IPS-NIHi7 (cell line): ENCODE results near the gene CDKN2B.

Experiments used
- DNase-seq: peaks from one replicate; pipeline ENCODE4 v3.0.0; 2012; ENCODE audit warnings: mixed read lengths; ENCODE audit errors: extremely low spot score

Gene CDKN2B

DNA sequence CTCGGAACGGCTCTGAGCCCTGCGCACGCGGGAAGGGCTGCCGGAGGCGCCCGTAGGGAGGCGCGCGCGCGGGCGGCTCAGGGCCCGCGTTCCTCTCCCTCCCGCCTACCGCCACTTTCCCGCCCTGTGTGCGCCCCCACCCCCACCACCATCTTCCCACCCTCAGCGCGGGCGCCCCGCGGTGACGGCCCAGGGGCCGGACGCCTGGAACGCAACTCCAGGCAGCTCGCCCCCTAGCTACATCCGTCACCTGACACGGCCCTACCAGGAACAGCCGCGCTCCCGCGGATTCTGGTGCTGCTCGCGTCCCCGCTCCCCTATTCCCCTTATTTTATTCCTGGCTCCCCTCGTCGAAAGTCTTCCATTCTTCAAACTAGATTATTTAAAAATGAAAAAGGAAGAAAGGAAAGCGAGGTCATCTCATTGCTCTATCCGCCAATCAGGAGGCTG lies 14.5 kb downstream of the CDKN2B start, which contains the start of gene CDKN2B-AS1:
Gene CDKN2B-AS1, plus strand, starts transcription at position 236 of the 450 bp plus-strand sequence.
- peak; percentile 34 for DNase-seq

GRCh38 chr9:21993893-21994555 lies 15.1 kb downstream of the CDKN2B start, which contains the start of gene CDKN2A:
Gene CDKN2A, minus strand, starts transcription at chr9:21994392.
- peak; percentile 14 for DNase-seq

- DNase-seq, result no peak
These were observed 16.1 kb downstream of the CDKN2B start for GRCh38 chr9:21993007-21993406.

DNA sequence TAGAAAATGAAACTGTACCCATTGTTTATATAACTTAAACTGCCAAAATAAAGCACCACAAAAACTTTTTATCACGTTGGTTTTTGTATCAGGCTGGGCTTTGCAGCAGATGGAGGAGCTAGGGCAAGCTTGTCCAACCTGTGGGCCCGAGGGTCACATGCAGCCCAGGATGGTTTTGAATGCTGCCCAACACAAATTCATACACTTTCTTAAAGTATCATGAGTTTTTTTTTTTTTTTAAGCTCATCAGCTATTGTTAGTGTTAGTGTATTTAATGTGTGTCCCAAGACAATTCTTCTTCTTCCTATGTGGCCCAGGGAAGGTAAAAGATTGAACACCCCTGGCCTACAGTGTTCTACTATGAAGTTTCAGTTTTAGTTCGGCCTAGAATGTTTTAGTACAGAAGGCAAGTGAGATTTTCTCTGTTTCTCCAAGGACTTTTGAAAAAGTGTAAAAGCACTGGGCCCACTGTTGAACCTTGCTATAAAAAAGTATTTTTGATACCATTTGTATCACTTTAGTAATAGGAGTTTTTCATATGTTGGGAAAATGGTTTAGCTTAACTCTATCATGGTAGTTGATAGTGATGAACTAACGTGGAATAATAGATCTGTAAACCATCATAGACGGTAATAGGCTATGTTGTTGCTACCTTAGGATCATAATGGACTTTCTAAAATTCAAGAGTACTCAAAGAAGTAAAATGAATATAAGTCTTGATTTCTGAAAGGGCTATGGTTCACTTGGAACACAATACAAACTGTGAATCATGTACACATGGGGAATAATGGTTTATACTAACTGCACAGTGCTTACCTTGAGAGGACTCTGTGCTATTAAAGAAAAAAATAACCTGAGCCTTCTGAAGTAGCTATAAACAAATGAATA lies 17.8 kb downstream of the CDKN2B start:
- DNase-seq, result no peak

- DNase-seq, result peak; percentile 32
These were observed 19.5 kb downstream of the CDKN2B start for GRCh38 chr9:21989440-21990189.

DNA sequence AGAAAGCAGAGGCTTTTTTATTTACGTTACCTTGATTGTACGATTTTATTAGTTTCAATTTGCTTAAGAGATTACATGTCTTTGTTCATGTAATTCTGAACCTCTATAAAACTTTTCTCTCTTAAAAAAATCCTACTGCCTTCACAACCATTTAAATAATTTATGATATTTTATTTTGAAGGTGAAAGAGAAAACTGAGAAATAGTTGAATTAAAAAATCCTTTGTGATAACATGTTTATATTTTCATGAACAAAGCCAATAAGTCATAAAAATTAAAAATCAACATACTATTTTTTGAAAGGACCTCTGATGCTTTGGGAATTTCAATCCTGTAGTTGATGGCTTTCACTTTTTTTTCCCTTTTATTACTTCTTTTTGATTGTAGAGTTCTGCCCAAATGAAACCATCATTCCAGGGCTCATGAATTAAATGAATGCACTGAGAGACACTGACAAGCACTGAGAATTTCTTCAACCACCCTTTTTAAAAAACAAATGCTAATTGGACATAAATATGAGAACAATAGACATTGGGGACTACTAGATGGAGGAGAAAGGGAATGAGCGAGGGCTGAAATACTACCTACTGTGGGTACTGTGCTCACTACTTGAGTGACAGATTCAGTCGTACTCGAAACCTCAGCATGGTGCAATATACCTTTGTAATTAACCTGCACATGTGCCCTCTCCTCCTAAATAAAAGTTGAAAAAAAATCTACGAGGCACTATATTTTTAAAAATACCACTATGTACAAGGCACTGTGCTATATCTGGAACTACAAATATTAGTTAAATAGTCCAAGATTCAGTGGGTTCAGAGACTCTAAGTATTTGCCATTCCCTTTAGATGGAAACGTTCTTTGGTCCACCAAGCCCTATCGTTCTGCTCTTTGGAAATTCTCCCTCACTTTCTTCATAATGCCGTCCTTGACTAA lies 20.8 kb downstream of the CDKN2B start:
- DNase-seq, result no peak

DNA sequence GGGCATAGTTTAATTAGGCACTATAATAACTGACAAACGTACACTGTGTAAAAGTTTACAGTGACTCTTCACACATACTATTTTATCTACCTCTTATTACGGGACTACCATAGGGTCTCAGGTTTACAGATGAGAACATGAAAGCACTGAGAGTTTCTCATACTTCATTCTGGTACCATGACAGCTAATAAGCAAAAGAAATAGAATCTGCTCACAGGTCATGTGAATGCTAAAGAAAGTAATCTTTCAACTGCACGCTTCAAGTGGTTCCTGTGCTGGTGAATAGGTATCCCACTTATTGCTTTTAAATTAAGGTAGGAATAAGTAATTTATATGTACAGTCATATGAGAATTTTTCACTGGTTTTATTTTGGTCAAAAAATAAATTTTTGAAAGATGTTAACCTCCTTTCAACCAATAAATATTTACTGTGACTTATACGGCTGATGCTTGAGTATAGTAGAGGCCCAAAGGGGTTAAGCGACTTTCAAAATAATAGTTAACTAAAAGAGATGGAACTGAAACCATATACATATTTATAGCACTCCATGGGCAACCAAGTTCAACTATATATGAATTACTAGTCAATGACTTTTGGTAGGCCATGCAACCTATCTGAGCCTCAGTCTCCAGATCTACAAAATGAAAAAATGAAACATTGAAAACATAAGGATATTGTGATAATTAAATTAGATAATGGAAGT lies 23.0 kb downstream of the CDKN2B start:
- DNase-seq, result no peak

- DNase-seq, result no peak
These were observed 25.0 kb downstream of the CDKN2B start for GRCh38 chr9:21984101-21984500.

- DNase-seq, result no peak
These were observed 25.6 kb downstream of the CDKN2B start for GRCh38 chr9:21983561-21983935.

DNA sequence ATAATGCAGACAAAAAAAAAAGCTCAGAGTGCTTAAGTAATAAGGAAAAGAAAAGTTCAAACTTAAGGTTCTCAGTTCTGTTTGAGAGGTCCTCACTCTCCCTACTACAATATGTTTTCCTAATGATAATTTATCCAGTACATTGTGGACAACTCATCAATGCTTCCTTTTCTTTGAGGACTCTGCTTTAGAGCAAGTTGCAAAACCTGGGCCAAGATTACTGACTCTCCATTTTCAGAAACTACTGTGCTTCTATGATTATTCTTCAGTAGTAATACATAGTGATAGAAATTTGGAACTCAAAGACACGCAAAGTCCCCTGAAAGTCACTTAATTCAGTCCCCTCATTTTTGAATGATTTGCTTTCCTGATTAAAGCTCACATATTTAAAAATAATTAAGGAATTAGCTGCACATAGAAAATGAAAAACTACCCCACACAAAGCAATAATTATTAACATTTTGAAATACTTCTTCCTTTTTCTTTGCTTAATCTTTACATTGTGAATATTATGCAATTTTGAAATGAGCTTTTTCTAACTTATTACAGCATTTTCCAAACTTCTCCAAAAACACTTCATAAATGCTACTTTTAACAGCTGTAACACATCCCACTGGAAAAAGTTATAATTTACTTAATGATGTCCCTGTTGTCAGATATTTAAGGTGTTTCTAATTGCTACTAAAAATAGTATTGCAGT lies 26.1 kb downstream of the CDKN2B start:
- no peak for DNase-seq

DNA sequence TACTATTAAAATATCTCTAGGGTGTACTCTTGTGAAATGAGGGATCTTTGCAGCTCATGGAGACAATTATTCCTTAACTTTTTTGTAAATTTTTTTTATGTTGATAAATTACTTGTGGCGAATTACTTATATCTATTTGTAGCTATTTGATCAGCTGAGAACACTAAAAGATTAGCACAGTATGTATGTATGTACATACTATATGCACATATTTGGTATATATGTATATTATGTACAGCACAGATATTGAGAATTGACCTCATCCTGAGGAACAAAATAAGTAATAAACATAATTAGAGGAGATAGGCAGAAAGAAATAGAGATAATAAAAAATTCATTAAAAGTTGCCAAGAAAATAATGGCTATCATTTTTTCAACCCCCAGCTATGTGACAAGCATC lies 26.7 kb downstream of the CDKN2B start:
- no peak for DNase-seq

DNA sequence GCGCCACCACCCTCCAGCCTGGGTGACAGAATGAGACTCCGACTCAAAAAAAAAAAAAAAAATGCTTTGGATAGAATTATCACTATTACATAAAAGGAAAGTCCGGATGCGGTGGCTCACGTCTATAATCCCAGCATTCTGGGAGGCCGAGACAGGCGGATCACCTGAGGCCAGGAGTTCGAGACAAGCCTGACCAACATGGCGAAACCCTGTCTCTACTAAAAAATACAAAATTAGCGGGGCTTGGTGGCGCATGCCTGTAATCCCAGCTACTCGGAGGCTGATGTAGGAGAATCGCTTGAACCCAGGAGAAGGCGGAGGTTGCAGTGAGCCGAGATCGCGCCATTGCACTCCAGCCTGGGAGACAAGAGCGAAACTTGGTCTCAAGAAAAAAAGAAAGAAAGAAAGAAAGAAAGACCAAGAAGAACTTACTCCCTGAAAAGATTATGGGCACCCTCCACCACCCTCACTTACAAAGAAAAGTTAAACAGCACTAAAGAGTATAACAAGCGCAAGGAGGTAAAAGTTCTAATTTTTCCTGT lies 32.7 kb downstream of the CDKN2B start:
- no peak for DNase-seq

DNA sequence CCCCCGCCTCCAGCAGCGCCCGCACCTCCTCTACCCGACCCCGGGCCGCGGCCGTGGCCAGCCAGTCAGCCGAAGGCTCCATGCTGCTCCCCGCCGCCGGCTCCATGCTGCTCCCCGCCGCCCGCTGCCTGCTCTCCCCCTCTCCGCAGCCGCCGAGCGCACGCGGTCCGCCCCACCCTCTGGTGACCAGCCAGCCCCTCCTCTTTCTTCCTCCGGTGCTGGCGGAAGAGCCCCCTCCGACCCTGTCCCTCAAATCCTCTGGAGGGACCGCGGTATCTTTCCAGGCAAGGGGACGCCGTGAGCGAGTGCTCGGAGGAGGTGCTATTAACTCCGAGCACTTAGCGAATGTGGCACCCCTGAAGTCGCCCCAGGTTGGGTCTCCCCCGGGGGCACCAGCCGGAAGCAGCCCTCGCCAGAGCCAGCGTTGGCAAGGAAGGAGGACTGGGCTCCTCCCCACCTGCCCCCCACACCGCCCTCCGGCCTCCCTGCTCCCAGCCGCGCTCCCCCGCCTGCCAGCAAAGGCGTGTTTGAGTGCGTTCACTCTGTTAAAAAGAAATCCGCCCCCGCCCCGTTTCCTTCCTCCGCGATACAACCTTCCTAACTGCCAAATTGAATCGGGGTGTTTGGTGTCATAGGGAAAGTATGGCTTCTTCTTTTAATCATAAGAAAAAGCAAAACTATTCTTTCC lies 34.2 kb downstream of the CDKN2B start:
- DNase-seq, result peak; percentile 75

- DNase-seq, result no peak
These were observed 34.8 kb downstream of the CDKN2B start for GRCh38 chr9:21974343-21974721.

- DNase-seq, result no peak
These were observed 36.7 kb downstream of the CDKN2B start for GRCh38 chr9:21972361-21972760.

GRCh38 chr9:21970800-21971640 lies 38.1 kb downstream of the CDKN2B start:
- DNase-seq, result peak; percentile 11

GRCh38 chr9:21969951-21970799 lies 38.9 kb downstream of the CDKN2B start:
- DNase-seq, result peak; percentile 14
